IMR-90 (cell line): ENCODE results near the gene CIB1. TPM values are rescaled to one million over a fixed set of nuclear protein-coding genes. Genes with fewer than 3 reads are reported as not detected.

ENCODE experiments used
- ATAC-seq: fragments of 200-7000 bp; cut with Tn5 transposase; 2 replicates; pipeline ENCODE4 v1.9.1; 2020; ENCODE audit warnings: low read depth, mild to moderate bottlenecking, moderate library complexity
- BruUV-seq: library from RNA; stranded (reverse); fragments of 400-500 nt; replicated peaks from 2 replicates; lab custom pipeline; 2021; lab: Mats Ljungman, UMichigan
- CTCF ChIA-PET: fragments of 300-600 bp; formaldehyde crosslinking; extraction: SDS; loops from one replicate; lab custom pipeline; 2021; ENCODE audit warnings: antibody characterized with exemption; lab: Yijun Ruan, JAX
- POLR2A ChIA-PET: fragments of 300-600 bp; sonication (Branson Sonifier 250); formaldehyde crosslinking; loops from one replicate; lab custom pipeline; 2022; ENCODE audit warnings: antibody characterized with exemption; ENCODE audit not compliant: unreplicated experiment; lab: Charles Lee
- DNase-seq: peaks from one replicate; pipeline ENCODE4 v3.0.0; 2013
- H2AFZ ChIP-seq: replicated peaks from 2 replicates; pipeline ENCODE3; 2013; ENCODE audit warnings: low read length, mild to moderate bottlenecking; ENCODE audit not compliant: poor library complexity
- H2AK5ac ChIP-seq: 2 replicates; pipeline ENCODE4 v1.6.1; 2013; ENCODE audit warnings: low read depth, low read length, inconsistent platforms
- H2AK9ac ChIP-seq: replicated peaks from 2 replicates; pipeline ENCODE3; 2013; ENCODE audit warnings: mild to moderate bottlenecking, low read depth, low read length, moderate library complexity; ENCODE audit not compliant: poor library complexity
- H2BK120ac ChIP-seq: 2 replicates; pipeline ENCODE4 v1.6.1; 2013; ENCODE audit warnings: low read depth, low read length, inconsistent platforms
- H2BK15ac ChIP-seq: 3 replicates; pipeline ENCODE4 v1.6.1; 2013; ENCODE audit warnings: low read depth, low read length, inconsistent platforms
- H2BK20ac ChIP-seq: 2 replicates; pipeline ENCODE4 v1.6.1; 2013; ENCODE audit warnings: low read depth, mild to moderate bottlenecking, inconsistent platforms, low read length, moderate library complexity
- H2BK5ac ChIP-seq: 2 replicates; pipeline ENCODE4 v1.6.1; 2013; ENCODE audit warnings: mild to moderate bottlenecking, low read depth, low read length, inconsistent platforms; ENCODE audit not compliant: poor library complexity, severe bottlenecking
- H3K14ac ChIP-seq: replicated peaks from 2 replicates; pipeline ENCODE4 v1.6.1; 2013; ENCODE audit warnings: low read depth, low read length, inconsistent platforms
- H3K18ac ChIP-seq: 2 replicates; pipeline ENCODE4 v1.6.1; 2013; ENCODE audit warnings: low read depth, low read length, control low read depth
- H3K23ac ChIP-seq: 2 replicates; pipeline ENCODE4 v1.6.1; 2013; ENCODE audit warnings: low read depth, low read length, inconsistent platforms
- H3K27ac ChIP-seq: 2 replicates; pipeline ENCODE4 v1.5.1; 2013; ENCODE audit warnings: mild to moderate bottlenecking, control low read depth, low read length; ENCODE audit not compliant: insufficient read depth
- H3K27me3 ChIP-seq: 2 replicates; pipeline ENCODE4 v1.6.1; 2013; ENCODE audit warnings: low read length; ENCODE audit not compliant: control insufficient read depth, insufficient read depth
- H3K36me3 ChIP-seq: 2 replicates; pipeline ENCODE4 v1.6.1; 2013; ENCODE audit warnings: low read length, mixed read lengths; ENCODE audit not compliant: control insufficient read depth, insufficient read depth
- H3K4ac ChIP-seq: 2 replicates; pipeline ENCODE4 v1.6.1; 2013; ENCODE audit warnings: low read depth, low read length, inconsistent platforms
- H3K4me1 ChIP-seq: 2 replicates; pipeline ENCODE4 v1.6.1; 2013; ENCODE audit warnings: low read length, mixed read lengths; ENCODE audit not compliant: control insufficient read depth, insufficient read depth
- H3K4me2 ChIP-seq: 2 replicates; pipeline ENCODE4 v1.6.1; 2013; ENCODE audit warnings: low read depth, mild to moderate bottlenecking, control low read depth, low read length, moderate library complexity
- H3K4me3 ChIP-seq: 2 replicates; pipeline ENCODE4 v1.5.1; 2013; ENCODE audit warnings: low read depth, mild to moderate bottlenecking, control low read depth, low read length, moderate library complexity; ENCODE audit not compliant: insufficient read depth
- H3K56ac ChIP-seq: 2 replicates; pipeline ENCODE4 v1.6.1; 2013; ENCODE audit warnings: low read length, inconsistent platforms; ENCODE audit not compliant: insufficient read depth; ENCODE audit errors: extremely low read depth
- H3K79me1 ChIP-seq, 2 experiments: 2 replicates each; pipeline ENCODE4 v1.6.1; 2013; ENCODE audit warnings: low read length in 2 of 2, inconsistent platforms in 1 of 2, low read depth in 1 of 2
- H3K9ac ChIP-seq: 2 replicates; pipeline ENCODE4 v1.6.1; 2013; ENCODE audit warnings: low read depth, low read length, control low read depth
- H3K9me1 ChIP-seq: 2 replicates; pipeline ENCODE4 v1.6.1; 2013; ENCODE audit warnings: low read length, inconsistent platforms; ENCODE audit not compliant: insufficient read depth
- H3K9me3 ChIP-seq: 2 replicates; pipeline ENCODE4 v1.6.1; 2013; ENCODE audit warnings: low read length; ENCODE audit not compliant: control insufficient read depth, insufficient read depth
- H4K20me1 ChIP-seq: 2 replicates; pipeline ENCODE4 v1.6.1; 2013; ENCODE audit warnings: low read length, inconsistent platforms; ENCODE audit not compliant: insufficient read depth
- H4K5ac ChIP-seq: 2 replicates; pipeline ENCODE4 v1.6.1; 2013; ENCODE audit warnings: mild to moderate bottlenecking, low read depth, low read length, control low read depth
- H4K8ac ChIP-seq, 2 experiments: 2 replicates each; pipeline ENCODE4 v1.6.1; 2013; ENCODE audit warnings: low read depth in 2 of 2, low read length in 2 of 2, control low read depth in 1 of 2, inconsistent platforms in 1 of 2
- H4K91ac ChIP-seq: 2 replicates; pipeline ENCODE4 v1.6.1; 2013; ENCODE audit warnings: low read depth, low read length, inconsistent platforms; ENCODE audit not compliant: insufficient read depth
- BHLHE40 ChIP-seq: fragments of 150-350 bp; IDR thresholded peaks from 2 replicates; pipeline ENCODE4 v1.6.1; 2016; ENCODE audit warnings: mild to moderate bottlenecking, low read depth, low read length
- FOS ChIP-seq: fragments of 150-350 bp; IDR thresholded peaks from 2 replicates; pipeline ENCODE4 v1.6.1; 2016; ENCODE audit warnings: low read depth, low read length
- MAFK ChIP-seq: IDR thresholded peaks from 2 replicates; pipeline ENCODE4 v1.6.1; 2012; ENCODE audit warnings: low read depth, low read length, improper control_type of control experiment
- MAZ ChIP-seq: IDR thresholded peaks from 2 replicates; pipeline ENCODE4 v1.6.1; 2012; ENCODE audit warnings: low read depth, mild to moderate bottlenecking, low read length, improper control_type of control experiment, moderate library complexity, borderline replicate concordance
- NFE2L2 ChIP-seq: fragments of 150-350 bp; IDR thresholded peaks from 2 replicates; pipeline ENCODE4 v1.6.1; 2016; ENCODE audit warnings: low read depth, mild to moderate bottlenecking, low read length
- POLR2A ChIP-seq: IDR thresholded peaks from 2 replicates; pipeline ENCODE4 v1.6.1; 2012; ENCODE audit warnings: mild to moderate bottlenecking, low read depth, low read length
- RCOR1 ChIP-seq: IDR thresholded peaks from 2 replicates; pipeline ENCODE4 v1.6.1; 2012; ENCODE audit warnings: mild to moderate bottlenecking, low read length, improper control_type of control experiment; ENCODE audit not compliant: insufficient replicate concordance
- RFX5 ChIP-seq: IDR thresholded peaks from 2 replicates; pipeline ENCODE4 v1.8.0; 2012; ENCODE audit warnings: low read depth, mild to moderate bottlenecking, low read length, moderate library complexity
- SMC3 ChIP-seq: fragments of 150-350 bp; IDR thresholded peaks from 2 replicates; pipeline ENCODE4 v1.6.1; 2016; ENCODE audit warnings: low read depth, mild to moderate bottlenecking, antibody characterized with exemption, low read length, moderate library complexity
- WGBS, 2 experiments: methylation state at CpG; one replicate each; pipeline versions ENCODE4 v1.1.5 to v1.1.7; 2013; ENCODE audit warnings: missing lambda C conversion rate in 2 of 2; ENCODE audit not compliant: insufficient read length in 1 of 2; ENCODE audit errors: extremely low coverage in 2 of 2; 5-methylcytosine and 5-hydroxymethylcytosine counted together
- dilution Hi-C: fragments of 300-500 bp; cut with HindIII; formaldehyde crosslinking; loops from one replicate; pipeline ENCODE4 v1.14.3; 2018; ENCODE audit warnings: low sequenced_read_pairs; ENCODE audit not compliant: unreplicated experiment
- in situ Hi-C: fragments of 300-500 bp; cut with MboI; formaldehyde crosslinking; loops from 3 replicates; pipeline ENCODE4 v1.14.3; 2019; ENCODE audit warnings: low sequenced_read_pairs, inconsistent platforms, mixed read lengths
- intact Hi-C: fragments of 100-400 bp; cut with micrococcal nuclease; formaldehyde crosslinking; loops from 2 replicates; pipeline ENCODE4 v1.10.0; 2022
- polyA plus RNA-seq, 3 experiments: library from polyadenylated mRNA; depleted of rRNA; stranded (reverse); fragments of >200 nt; gene quantifications; 2 replicates each; pipeline ENCODE4 v1.2.3, GENCODE V29; 2012; ENCODE audit warnings: low replicate concordance in 1 of 3
- total RNA-seq: library from RNA; depleted of rRNA; stranded (reverse); fragments of >200 nt; gene quantifications from 2 replicates; pipeline ENCODE4 v1.2.3, GENCODE V29; 2012
- TF ChIP-seq, protein P1 (sequence below): fragments of 150-350 bp; IDR thresholded peaks from 2 replicates; pipeline ENCODE4 v1.6.1; 2017; ENCODE audit warnings: mild to moderate bottlenecking, antibody characterized with exemption, low read length, low read depth

Gene CIB1
- total and polyA plus RNA-seq, 2 of the 4 experiments (the other 2 are of a cell fraction), result 31.5 to 94.1 TPM

DNA sequence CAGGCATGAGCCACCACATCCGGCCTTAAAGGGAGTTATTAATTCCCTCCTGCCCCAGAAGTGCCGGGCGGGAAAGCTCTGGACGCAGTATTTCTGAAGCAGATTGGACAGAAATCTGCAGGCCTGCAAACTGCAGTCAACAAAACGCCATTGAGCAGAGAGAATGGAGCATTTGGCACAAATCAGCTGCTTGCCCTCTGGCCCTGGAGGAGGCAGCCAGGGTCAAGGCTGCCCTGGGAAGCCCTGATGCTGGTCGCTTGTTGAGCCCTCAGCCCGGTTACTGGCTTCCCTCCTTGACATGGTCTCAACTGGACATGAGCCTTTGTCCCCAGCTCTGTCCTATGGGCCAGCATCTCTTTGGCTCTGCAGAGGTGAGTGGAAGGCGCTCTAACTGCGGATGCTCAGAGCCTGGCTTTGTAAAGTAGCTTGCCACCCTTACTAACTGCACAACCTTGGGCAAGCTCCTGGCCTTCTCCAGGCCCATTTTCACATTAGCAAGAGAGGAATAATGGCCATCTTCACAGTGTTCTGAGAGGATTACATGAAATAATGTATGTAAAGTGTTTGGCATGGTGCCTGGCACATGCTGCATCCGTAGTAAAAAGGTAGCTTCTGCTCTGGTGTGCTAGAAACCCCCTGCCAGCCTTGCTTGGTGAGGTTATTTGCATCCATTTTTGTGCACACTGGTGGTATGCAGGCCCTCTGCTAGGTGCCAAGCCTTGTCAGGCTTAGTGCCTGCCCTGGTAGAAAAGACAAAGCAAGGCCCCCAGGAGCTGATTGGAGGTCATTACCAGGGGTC, 28.5 kb downstream of the CIB1 start:
- peaks cover 37 to 44% of the 10 kb centered on the region in 2 experiments for H3K79me1 ChIP-seq
- H3K9ac ChIP-seq, result no peak overlapping the region
- dilution Hi-C loops, result no loop called here
- H4K8ac ChIP-seq, result no peak overlapping the region
- WGBS, 2 experiments, result 95% methylated on average over 4 of the region's 10 CpGs; no CpG with 5 or more reads in 1 of the 2 experiments
- H3K36me3 ChIP-seq, result peaks cover 5% of the 10 kb centered on the region
- no peak overlapping the region for H3K4me2 ChIP-seq
- H3K27ac ChIP-seq, result no peak overlapping the region
- H3K27me3 ChIP-seq, result no peaks in the 10 kb centered on the region
- no peak overlapping the region for H4K91ac ChIP-seq
- peaks cover 12% of the 10 kb centered on the region; the same call in 1 of the 2 replicates for H3K9me1 ChIP-seq
- no peak for TF ChIP-seq MAZ
- TF ChIP-seq FOS, result no peak
- TF ChIP-seq BHLHE40, result no peak
- TF ChIP-seq, protein P1, sequence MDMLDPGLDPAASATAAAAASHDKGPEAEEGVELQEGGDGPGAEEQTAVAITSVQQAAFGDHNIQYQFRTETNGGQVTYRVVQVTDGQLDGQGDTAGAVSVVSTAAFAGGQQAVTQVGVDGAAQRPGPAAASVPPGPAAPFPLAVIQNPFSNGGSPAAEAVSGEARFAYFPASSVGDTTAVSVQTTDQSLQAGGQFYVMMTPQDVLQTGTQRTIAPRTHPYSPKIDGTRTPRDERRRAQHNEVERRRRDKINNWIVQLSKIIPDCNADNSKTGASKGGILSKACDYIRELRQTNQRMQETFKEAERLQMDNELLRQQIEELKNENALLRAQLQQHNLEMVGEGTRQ, result no peak
- no peak for TF ChIP-seq SMC3
- TF ChIP-seq RCOR1, result no peak
- no peak for TF ChIP-seq POLR2A
- no peak for TF ChIP-seq RFX5
- no peak for TF ChIP-seq MAFK
- no peak for TF ChIP-seq NFE2L2
- no peak overlapping the region for H2BK20ac ChIP-seq
- H2BK120ac ChIP-seq, result no peak overlapping the region
- DNase-seq, result no peak
- no peak overlapping the region for H2AK9ac ChIP-seq
- no peak for ATAC-seq
- H4K20me1 ChIP-seq, result no peaks in the 10 kb centered on the region; the same call in 1 of the 2 replicates
- no peak overlapping the region for H3K4me3 ChIP-seq
- H3K18ac ChIP-seq, result no peak overlapping the region
- H2AK5ac ChIP-seq, result no peak overlapping the region
- H3K23ac ChIP-seq, result no peak overlapping the region
- in situ Hi-C loops, result no loop called here
- no peak overlapping the region for H4K5ac ChIP-seq
- H3K4ac ChIP-seq, result no peak overlapping the region
- no peak overlapping the region for H3K56ac ChIP-seq
- H2BK5ac ChIP-seq, result no peak overlapping the region
- POLR2A ChIA-PET, result no interaction called here
- peaks cover 7% of the 10 kb centered on the region for H3K4me1 ChIP-seq
- CTCF ChIA-PET, result no interaction called here
- H3K9me3 ChIP-seq, result no peaks in the 10 kb centered on the region
- intact Hi-C loops, result no loop called here
- no peak overlapping the region for H3K14ac ChIP-seq
- H2AFZ ChIP-seq, result no peak overlapping the region
- no peak overlapping the region for H2BK15ac ChIP-seq
- BruUV-seq, result no TSS peak
